Measurements from ENCODE around the gene EPB41L4B.

The EPB41L4B gene

DNA sequence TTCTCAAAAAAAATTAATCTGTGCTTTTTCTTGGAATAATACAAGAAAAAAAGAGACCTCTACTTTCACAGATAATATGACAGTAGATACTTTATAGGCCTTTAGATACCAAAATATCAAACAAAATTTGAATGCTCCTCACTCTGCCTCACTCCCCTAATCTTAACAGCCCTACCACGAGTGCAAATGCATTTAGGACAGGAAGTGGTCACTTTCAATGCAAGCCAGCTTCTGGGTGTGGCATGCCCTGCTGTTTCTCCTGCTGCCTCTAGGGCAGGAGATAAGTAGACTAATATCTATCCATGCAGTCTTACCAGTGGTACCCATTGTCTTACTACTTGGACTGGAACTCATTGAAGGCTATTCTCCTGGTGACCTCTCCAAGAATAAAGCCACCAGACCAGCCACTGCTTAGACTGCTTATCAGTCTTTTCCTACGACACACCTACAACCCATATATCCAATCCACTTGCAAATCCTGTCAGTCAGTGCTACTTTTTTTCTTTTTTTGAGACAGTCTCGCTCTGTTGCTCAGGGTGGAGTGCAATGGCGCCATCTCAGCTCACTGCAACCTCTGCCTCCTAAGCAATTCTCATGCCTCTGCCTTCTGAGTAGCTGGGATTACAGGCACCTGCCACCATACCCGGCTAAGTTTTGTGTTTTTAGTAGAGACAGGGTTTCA is 176.8 kb downstream of the EPB41L4B start:
- H3K27ac ChIP-seq (ENCODE audit: low read length, poor library complexity, severe bottlenecking): no peak overlapping the region
- no peak overlapping the region for H2BK12ac ChIP-seq (ENCODE audit: low read length in 2 of 2)
- H3K18ac ChIP-seq (ENCODE audit: low read depth in 1 of 2, low read length in 2 of 2): no peak overlapping the region
- no peak overlapping the region for H3K23ac ChIP-seq (ENCODE audit: low read length in 2 of 2)
- H3K79me1 ChIP-seq (replicated peaks; ENCODE audit: low read length, poor library complexity, severe bottlenecking): no peaks in the 10 kb centered on the region
- no peak overlapping the region for H3K4me3 ChIP-seq (ENCODE audit: insufficient read depth in 1 of 2, low read depth in 1 of 2, low read length in 2 of 2)
- H3K36me3 ChIP-seq (ENCODE audit: control insufficient read depth in 1 of 2, insufficient read depth in 2 of 2, low read depth in 1 of 2, low read length in 2 of 2): no peaks in the 10 kb centered on the region
- H2AK5ac ChIP-seq (ENCODE audit: low read length, severe bottlenecking): no peak overlapping the region
- peak; percentile 28 for DNase-seq
- H2BK15ac ChIP-seq (ENCODE audit: low read depth, poor library complexity, severe bottlenecking): no peak overlapping the region
- H3K9me3 ChIP-seq (ENCODE audit: control insufficient read depth, low read length): no peaks in the 10 kb centered on the region
- H4K8ac ChIP-seq (ENCODE audit: low read length): no peak overlapping the region
- no peak overlapping the region for H4K91ac ChIP-seq (ENCODE audit: low read length)
- H3K4ac ChIP-seq (ENCODE audit: low read depth in 1 of 2, low read length in 2 of 2): no peak overlapping the region
- H3K4me2 ChIP-seq (ENCODE audit: low read length, poor library complexity, severe bottlenecking): no peak overlapping the region
- H2BK120ac ChIP-seq (ENCODE audit: low read depth, low read length): no peak overlapping the region
- no peaks in the 10 kb centered on the region for H3K4me1 ChIP-seq (ENCODE audit: control insufficient read depth, insufficient read depth, low read depth, low read length)
- 73% methylated on average over 5 of the region's 5 CpGs for WGBS
- no peak overlapping the region for H2AFZ ChIP-seq (ENCODE audit: low read depth, low read length)
- H3K9ac ChIP-seq (ENCODE audit: low read length): no peak overlapping the region
- H3K27me3 ChIP-seq (ENCODE audit: control insufficient read depth in 1 of 2, insufficient read depth in 1 of 2, low read length in 2 of 2): peaks cover 0 to 21% of the 10 kb centered on the region in 2 experiments
- peak overlapping the region in 1 of 2 experiments; percentile 75 for H3K14ac ChIP-seq (ENCODE audit: low read length in 2 of 2)
- H2BK5ac ChIP-seq (ENCODE audit: low read depth, low read length, poor library complexity, severe bottlenecking): no peak overlapping the region

DNA sequence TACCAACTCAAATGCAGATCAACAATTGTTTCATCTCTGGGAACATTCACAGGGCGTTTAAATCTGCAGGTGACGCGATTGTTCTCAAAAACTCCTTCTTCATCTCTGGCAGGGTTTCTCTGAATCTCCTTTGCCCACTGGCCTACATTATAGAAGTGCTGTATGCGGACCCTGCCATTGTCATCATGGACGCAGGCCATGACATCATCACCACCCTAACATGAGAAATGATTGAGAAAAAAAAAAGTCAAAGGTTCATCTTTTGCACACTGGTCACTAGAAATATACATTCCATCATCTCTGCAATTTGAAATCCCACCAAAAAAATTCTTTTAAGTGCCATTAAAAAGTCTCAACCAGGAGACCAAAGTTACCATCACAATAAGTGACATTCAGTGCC is 179.5 kb downstream of the EPB41L4B start:
- no peak overlapping the region for H3K23ac ChIP-seq (ENCODE audit: low read length in 2 of 2)
- H4K8ac ChIP-seq (ENCODE audit: low read length): no peak overlapping the region
- H4K91ac ChIP-seq (ENCODE audit: low read length): no peak overlapping the region
- WGBS: 95% methylated on average over 5 of the region's 5 CpGs
- no peak overlapping the region for H3K4me3 ChIP-seq (ENCODE audit: insufficient read depth in 1 of 2, low read depth in 1 of 2, low read length in 2 of 2)
- peaks cover 0 to 6% of the 10 kb centered on the region in 2 experiments for H3K27me3 ChIP-seq (ENCODE audit: control insufficient read depth in 1 of 2, insufficient read depth in 1 of 2, low read length in 2 of 2)
- no peak overlapping the region for H3K14ac ChIP-seq (ENCODE audit: low read length in 2 of 2)
- no peak overlapping the region for H3K18ac ChIP-seq (ENCODE audit: low read depth in 1 of 2, low read length in 2 of 2)
- DNase-seq: no peak
- H3K36me3 ChIP-seq (ENCODE audit: control insufficient read depth in 1 of 2, insufficient read depth in 2 of 2, low read depth in 1 of 2, low read length in 2 of 2): no peaks in the 10 kb centered on the region
- H2AK5ac ChIP-seq (ENCODE audit: low read length, severe bottlenecking): no peak overlapping the region
- H2AFZ ChIP-seq (ENCODE audit: low read depth, low read length): no peak overlapping the region
- no peaks in the 10 kb centered on the region for H3K9me3 ChIP-seq (ENCODE audit: control insufficient read depth, low read length)
- no peaks in the 10 kb centered on the region for H3K4me1 ChIP-seq (ENCODE audit: control insufficient read depth, insufficient read depth, low read depth, low read length)
- H2BK12ac ChIP-seq (ENCODE audit: low read length in 2 of 2): no peak overlapping the region
- no peak overlapping the region for H3K27ac ChIP-seq (ENCODE audit: low read length, poor library complexity, severe bottlenecking)
- no peak overlapping the region for H3K4ac ChIP-seq (ENCODE audit: low read depth in 1 of 2, low read length in 2 of 2)
- no peak overlapping the region for H2BK5ac ChIP-seq (ENCODE audit: low read depth, low read length, poor library complexity, severe bottlenecking)
- no peak overlapping the region for H2BK120ac ChIP-seq (ENCODE audit: low read depth, low read length)
- no peaks in the 10 kb centered on the region for H3K79me1 ChIP-seq (replicated peaks; ENCODE audit: low read length, poor library complexity, severe bottlenecking)
- no peak overlapping the region for H3K4me2 ChIP-seq (ENCODE audit: low read length, poor library complexity, severe bottlenecking)
- H2BK15ac ChIP-seq (ENCODE audit: low read depth, poor library complexity, severe bottlenecking): no peak overlapping the region
- no peak overlapping the region for H3K9ac ChIP-seq (ENCODE audit: low read length)

DNA sequence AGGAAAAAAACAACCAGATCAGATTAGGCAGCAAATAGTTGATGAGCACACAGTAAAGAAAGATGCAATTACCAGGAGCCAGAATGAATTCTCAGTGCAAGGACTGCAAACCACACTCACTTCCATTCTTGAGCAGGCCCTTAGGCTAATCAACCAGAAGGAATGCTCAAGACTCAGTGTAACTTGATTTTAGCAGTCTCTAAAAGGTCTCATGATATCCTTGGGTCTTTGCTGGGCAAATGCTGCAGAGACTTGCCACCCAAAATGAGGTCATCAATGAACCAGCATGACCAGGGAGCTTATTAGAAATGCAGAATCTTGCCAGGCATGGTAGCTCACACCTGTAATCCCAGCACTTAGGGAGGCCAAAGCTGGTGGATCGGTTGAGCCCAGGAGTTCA is 181.0 kb downstream of the EPB41L4B start:
- Histone ChIP-seq H2BK12ac (ENCODE audit: low read length in 2 of 2) (no peak overlapping the region), H3K4me3 (ENCODE audit: insufficient read depth in 1 of 2, low read depth in 1 of 2, low read length in 2 of 2) (no peak overlapping the region), H3K14ac (ENCODE audit: low read length in 2 of 2) (no peak overlapping the region), H4K8ac (ENCODE audit: low read length) (no peak overlapping the region), H2AFZ (ENCODE audit: low read depth, low read length) (no peak overlapping the region), H2AK5ac (ENCODE audit: low read length, severe bottlenecking) (no peak overlapping the region), H3K4me2 (ENCODE audit: low read length, poor library complexity, severe bottlenecking) (no peak overlapping the region), H4K91ac (ENCODE audit: low read length) (no peak overlapping the region), H3K4ac (ENCODE audit: low read depth in 1 of 2, low read length in 2 of 2) (no peak overlapping the region), H3K18ac (ENCODE audit: low read depth in 1 of 2, low read length in 2 of 2) (no peak overlapping the region), H3K27me3 (ENCODE audit: control insufficient read depth in 1 of 2, insufficient read depth in 1 of 2, low read length in 2 of 2) (peaks cover 0 to 3% of the 10 kb centered on the region in 2 experiments), H3K23ac (ENCODE audit: low read length in 2 of 2) (no peak overlapping the region), H3K9ac (ENCODE audit: low read length) (no peak overlapping the region), H2BK5ac (ENCODE audit: low read depth, low read length, poor library complexity, severe bottlenecking) (no peak overlapping the region), H2BK120ac (ENCODE audit: low read depth, low read length) (no peak overlapping the region), H3K27ac (ENCODE audit: low read length, poor library complexity, severe bottlenecking) (no peak overlapping the region), H2BK15ac (ENCODE audit: low read depth, poor library complexity, severe bottlenecking) (no peak overlapping the region), H3K79me1 (replicated peaks; ENCODE audit: low read length, poor library complexity, severe bottlenecking) (no peaks in the 10 kb centered on the region), H3K36me3 (ENCODE audit: control insufficient read depth in 1 of 2, insufficient read depth in 2 of 2, low read depth in 1 of 2, low read length in 2 of 2) (no peaks in the 10 kb centered on the region), H3K4me1 (ENCODE audit: control insufficient read depth, insufficient read depth, low read depth, low read length) (no peaks in the 10 kb centered on the region), H3K9me3 (ENCODE audit: control insufficient read depth, low read length) (no peaks in the 10 kb centered on the region)
- DNase-seq: no peak
- WGBS: 83% methylated on average over 1 of the region's 1 CpG

DNA sequence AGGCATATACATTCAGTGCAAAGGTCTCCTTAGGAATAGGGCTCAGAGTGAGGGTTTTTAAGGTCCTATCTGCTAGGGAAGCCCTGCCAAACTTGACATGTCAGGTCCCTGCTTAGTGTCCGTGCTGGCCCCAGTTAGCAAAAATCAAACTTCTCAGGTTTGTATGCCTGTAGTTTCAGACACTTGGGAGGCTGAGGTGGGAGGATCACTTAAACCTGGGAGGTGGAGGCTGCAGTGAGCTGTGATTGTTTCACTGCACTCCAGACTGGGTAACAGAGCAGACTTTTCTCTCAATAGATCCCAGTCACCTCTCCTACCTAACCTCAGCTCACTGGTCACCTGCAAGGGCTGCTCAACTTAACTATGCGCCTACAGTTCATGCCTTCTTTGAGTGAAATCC is 182.4 kb downstream of the EPB41L4B start:
- no peak overlapping the region for H3K23ac ChIP-seq (ENCODE audit: low read length in 2 of 2)
- no peak overlapping the region for H3K4me3 ChIP-seq (ENCODE audit: insufficient read depth in 1 of 2, low read depth in 1 of 2, low read length in 2 of 2)
- H4K91ac ChIP-seq (ENCODE audit: low read length): no peak overlapping the region
- no peak overlapping the region for H3K4ac ChIP-seq (ENCODE audit: low read depth in 1 of 2, low read length in 2 of 2)
- no peak overlapping the region for H4K8ac ChIP-seq (ENCODE audit: low read length)
- H3K14ac ChIP-seq (ENCODE audit: low read length in 2 of 2): no peak overlapping the region
- no peak overlapping the region for H3K27ac ChIP-seq (ENCODE audit: low read length, poor library complexity, severe bottlenecking)
- H3K18ac ChIP-seq (ENCODE audit: low read depth in 1 of 2, low read length in 2 of 2): no peak overlapping the region
- H3K4me2 ChIP-seq (ENCODE audit: low read length, poor library complexity, severe bottlenecking): no peak overlapping the region
- no peaks in the 10 kb centered on the region for H3K36me3 ChIP-seq (ENCODE audit: control insufficient read depth in 1 of 2, insufficient read depth in 2 of 2, low read depth in 1 of 2, low read length in 2 of 2)
- H3K27me3 ChIP-seq (ENCODE audit: control insufficient read depth in 1 of 2, insufficient read depth in 1 of 2, low read length in 2 of 2): peaks cover 0 to 3% of the 10 kb centered on the region in 2 experiments
- H3K4me1 ChIP-seq (ENCODE audit: control insufficient read depth, insufficient read depth, low read depth, low read length): no peaks in the 10 kb centered on the region
- no peak overlapping the region for H2BK15ac ChIP-seq (ENCODE audit: low read depth, poor library complexity, severe bottlenecking)
- H3K9ac ChIP-seq (ENCODE audit: low read length): no peak overlapping the region
- no peak for DNase-seq
- H3K79me1 ChIP-seq (replicated peaks; ENCODE audit: low read length, poor library complexity, severe bottlenecking): no peaks in the 10 kb centered on the region
- no peak overlapping the region for H2BK5ac ChIP-seq (ENCODE audit: low read depth, low read length, poor library complexity, severe bottlenecking)
- H2BK120ac ChIP-seq (ENCODE audit: low read depth, low read length): no peak overlapping the region
- H2BK12ac ChIP-seq (ENCODE audit: low read length in 2 of 2): no peak overlapping the region
- no peak overlapping the region for H2AK5ac ChIP-seq (ENCODE audit: low read length, severe bottlenecking)
- 77% methylated on average over 1 of the region's 2 CpGs for WGBS
- no peaks in the 10 kb centered on the region for H3K9me3 ChIP-seq (ENCODE audit: control insufficient read depth, low read length)
- H2AFZ ChIP-seq (ENCODE audit: low read depth, low read length): no peak overlapping the region

Measured in mesenchymal stem cell (in vitro differentiated cells and primary cell).